ENCODE results near the gene BMP5.

The BMP5 gene

DNA sequence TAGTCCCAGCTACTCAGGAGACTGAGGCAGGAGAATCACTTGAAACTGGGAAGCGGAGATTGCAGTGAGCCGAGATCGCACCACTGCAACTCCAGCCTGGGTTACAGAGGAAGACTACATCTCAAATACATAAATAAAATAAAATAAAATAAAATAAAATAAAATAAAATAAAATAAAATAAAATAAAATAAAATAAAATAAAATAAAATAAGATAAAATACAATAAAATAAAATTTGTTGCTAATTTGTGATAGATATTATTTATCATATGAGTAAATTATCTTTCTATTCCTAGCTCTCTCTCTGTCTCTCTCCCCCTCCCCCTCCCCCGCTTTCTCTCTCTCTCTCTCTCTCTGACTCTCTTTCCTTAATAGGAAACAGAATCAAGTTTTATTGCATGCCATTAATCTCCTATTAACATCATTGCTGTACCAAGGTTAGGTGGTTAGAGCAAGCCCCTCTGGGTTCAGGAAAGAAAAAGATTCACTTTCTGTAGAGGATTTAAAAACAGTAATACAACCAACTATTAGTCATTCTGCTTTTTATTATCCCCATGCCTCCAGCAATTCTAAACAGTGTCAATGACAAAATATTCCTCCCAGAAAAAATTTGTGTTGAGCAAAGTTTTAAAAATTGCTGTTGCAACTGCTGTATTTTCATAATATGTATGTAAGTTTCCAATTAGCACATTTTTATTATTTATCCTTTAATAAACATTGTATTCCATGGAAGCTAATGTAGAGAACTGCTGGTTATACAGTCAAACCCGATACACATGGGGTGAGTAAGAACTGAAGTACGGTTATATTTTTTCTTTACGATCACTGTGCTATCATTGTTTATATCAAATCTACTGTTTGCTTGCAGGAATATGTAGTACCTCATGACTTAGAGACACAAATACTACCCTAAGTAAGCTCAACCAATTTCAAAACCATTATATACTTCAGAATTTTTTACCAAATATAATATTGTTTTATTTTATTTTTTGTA lies 22.1 kb downstream of the BMP5 start:
- H3K9ac ChIP-seq (ENCODE audit: insufficient read length, low read depth), result no peak overlapping the region
- H3K9me3 ChIP-seq (ENCODE audit: insufficient read depth, low read length), result no peaks in the 10 kb centered on the region
- H3K36me3 ChIP-seq (ENCODE audit: insufficient read depth, insufficient read length, low read length), result no peaks in the 10 kb centered on the region
- H3K4me1 ChIP-seq (ENCODE audit: insufficient read depth, insufficient read length), result no peaks in the 10 kb centered on the region
- TF ChIP-seq SUZ12 (IDR thresholded peaks at IDR 0.05; ENCODE audit: extremely low read depth, insufficient read depth, insufficient read length), result no peak
- no peak for TF ChIP-seq YY1 (IDR thresholded peaks at IDR 0.05; ENCODE audit: insufficient read depth, insufficient read length)
- TF ChIP-seq ZNF274 (IDR thresholded peaks at IDR 0.05; ENCODE audit: low read depth, low read length), result no peak
- no peak for DNase-seq (ENCODE audit: low read depth, low spot score)
- no peaks in the 10 kb centered on the region for H3K27me3 ChIP-seq (ENCODE audit: insufficient read depth, insufficient read length)
- H3K4me3 ChIP-seq (ENCODE audit: insufficient read length, low read depth), result no peak overlapping the region

DNA sequence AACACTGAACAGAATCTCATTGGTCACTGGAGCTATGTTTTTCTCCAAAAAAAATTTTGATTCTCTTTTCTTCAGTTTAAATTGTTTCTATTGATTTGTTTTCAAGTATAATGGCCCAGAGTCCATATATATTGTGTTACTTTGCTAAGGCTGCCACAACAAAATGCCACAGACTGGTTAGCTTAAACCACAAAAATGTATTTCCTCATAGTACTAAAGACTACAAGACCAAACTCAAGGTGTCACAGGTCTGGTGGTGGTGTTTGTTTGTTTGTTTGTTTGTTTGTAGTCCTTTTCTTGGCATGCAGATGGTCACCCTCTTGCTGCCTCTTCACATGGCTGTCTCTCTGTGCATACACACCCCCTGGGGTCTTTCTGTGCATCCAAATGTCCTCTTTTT lies 34.0 kb downstream of the BMP5 start:
- no peaks in the 10 kb centered on the region for H3K27me3 ChIP-seq (ENCODE audit: insufficient read depth, insufficient read length)
- no peaks in the 10 kb centered on the region for H3K4me1 ChIP-seq (ENCODE audit: insufficient read depth, insufficient read length)
- H3K4me3 ChIP-seq (ENCODE audit: insufficient read length, low read depth), result no peak overlapping the region
- H3K9me3 ChIP-seq (ENCODE audit: insufficient read depth, low read length), result no peaks in the 10 kb centered on the region
- H3K36me3 ChIP-seq (ENCODE audit: insufficient read depth, insufficient read length, low read length), result no peaks in the 10 kb centered on the region
- no peak for DNase-seq (ENCODE audit: low read depth, low spot score)
- TF ChIP-seq SUZ12 (IDR thresholded peaks at IDR 0.05; ENCODE audit: extremely low read depth, insufficient read depth, insufficient read length) (no peak), YY1 (IDR thresholded peaks at IDR 0.05; ENCODE audit: insufficient read depth, insufficient read length) (no peak), ZNF274 (IDR thresholded peaks at IDR 0.05; ENCODE audit: low read depth, low read length) (no peak)
- H3K9ac ChIP-seq (ENCODE audit: insufficient read length, low read depth), result no peak overlapping the region

DNA sequence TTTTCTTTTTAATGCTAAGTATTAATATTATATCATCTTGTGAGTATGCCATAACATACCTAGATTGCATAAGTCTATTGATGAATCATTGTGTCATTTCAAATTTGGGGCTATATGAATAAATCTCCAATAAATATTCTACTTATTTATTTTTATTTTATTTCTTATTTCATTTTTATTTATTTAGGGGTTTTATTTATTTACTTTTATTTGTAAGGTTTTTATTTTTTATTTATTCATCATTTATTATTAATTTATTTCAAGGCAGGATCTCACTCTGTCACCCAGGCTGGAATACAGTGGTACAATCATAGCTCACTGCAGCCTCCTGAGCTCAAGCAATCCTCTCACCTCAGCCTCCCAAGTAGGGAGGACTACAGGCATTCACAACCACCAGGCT lies 36.3 kb downstream of the BMP5 start:
- DNase-seq (ENCODE audit: low read depth, low spot score), result no peak
- no peaks in the 10 kb centered on the region for H3K27me3 ChIP-seq (ENCODE audit: insufficient read depth, insufficient read length)
- no peaks in the 10 kb centered on the region for H3K36me3 ChIP-seq (ENCODE audit: insufficient read depth, insufficient read length, low read length)
- no peak overlapping the region for H3K4me3 ChIP-seq (ENCODE audit: insufficient read length, low read depth)
- H3K9me3 ChIP-seq (ENCODE audit: insufficient read depth, low read length), result no peaks in the 10 kb centered on the region
- no peak overlapping the region for H3K9ac ChIP-seq (ENCODE audit: insufficient read length, low read depth)
- no peaks in the 10 kb centered on the region for H3K4me1 ChIP-seq (ENCODE audit: insufficient read depth, insufficient read length)
- TF ChIP-seq ZNF274 (IDR thresholded peaks at IDR 0.05; ENCODE audit: low read depth, low read length) (no peak), SUZ12 (IDR thresholded peaks at IDR 0.05; ENCODE audit: extremely low read depth, insufficient read depth, insufficient read length) (no peak), YY1 (IDR thresholded peaks at IDR 0.05; ENCODE audit: insufficient read depth, insufficient read length) (no peak)

DNA sequence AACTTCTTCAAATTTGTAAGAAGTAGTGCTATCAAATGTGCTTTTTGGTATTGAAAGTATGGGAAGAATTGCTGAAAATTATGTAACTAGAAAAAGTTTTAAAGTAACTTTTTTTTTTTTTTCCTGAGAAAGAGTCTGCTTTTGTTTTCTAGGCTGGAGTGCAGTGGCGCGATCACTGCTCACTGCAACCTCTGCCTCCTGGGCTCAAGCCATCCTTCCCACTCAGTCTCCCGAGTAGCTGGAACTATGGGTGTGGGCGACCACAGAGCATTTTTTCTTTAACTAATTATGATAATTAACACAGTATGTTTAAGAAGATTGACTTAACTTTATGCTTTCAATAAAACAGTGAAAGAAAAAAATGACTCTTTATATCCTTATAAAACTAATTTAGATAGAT lies 38.4 kb downstream of the BMP5 start:
- TF ChIP-seq ZNF274 (IDR thresholded peaks at IDR 0.05; ENCODE audit: low read depth, low read length) (no peak), SUZ12 (IDR thresholded peaks at IDR 0.05; ENCODE audit: extremely low read depth, insufficient read depth, insufficient read length) (no peak)

DNA sequence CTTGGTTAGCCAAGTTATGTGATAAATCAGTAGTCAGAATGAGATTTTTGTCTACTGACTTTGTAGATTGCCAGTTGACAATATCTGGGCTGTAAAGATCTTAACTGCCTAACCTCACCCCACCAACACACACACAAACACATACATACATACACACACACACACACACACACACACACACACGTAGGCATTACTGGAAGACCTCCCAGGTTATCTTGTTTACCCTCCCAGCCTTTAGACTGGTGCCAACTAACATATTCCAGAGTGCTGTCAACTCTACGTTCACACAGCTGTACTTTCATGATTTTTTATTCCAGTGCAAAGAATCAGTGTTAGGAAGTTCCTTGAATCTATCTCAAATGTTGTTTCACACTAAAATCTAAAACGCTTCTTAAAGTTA lies 38.9 kb downstream of the BMP5 start:
- no peak overlapping the region for H3K9ac ChIP-seq (ENCODE audit: insufficient read length, low read depth)
- no peaks in the 10 kb centered on the region for H3K4me1 ChIP-seq (ENCODE audit: insufficient read depth, insufficient read length)
- no peak for TF ChIP-seq SUZ12 (IDR thresholded peaks at IDR 0.05; ENCODE audit: extremely low read depth, insufficient read depth, insufficient read length)
- TF ChIP-seq YY1 (IDR thresholded peaks at IDR 0.05; ENCODE audit: insufficient read depth, insufficient read length), result no peak
- no peak for TF ChIP-seq ZNF274 (IDR thresholded peaks at IDR 0.05; ENCODE audit: low read depth, low read length)
- no peak for DNase-seq (ENCODE audit: low read depth, low spot score)
- no peaks in the 10 kb centered on the region for H3K27me3 ChIP-seq (ENCODE audit: insufficient read depth, insufficient read length)
- no peaks in the 10 kb centered on the region for H3K9me3 ChIP-seq (ENCODE audit: insufficient read depth, low read length)
- H3K36me3 ChIP-seq (ENCODE audit: insufficient read depth, insufficient read length, low read length), result no peaks in the 10 kb centered on the region
- no peak overlapping the region for H3K4me3 ChIP-seq (ENCODE audit: insufficient read length, low read depth)

More for the DNA sequence above, 38.4 kb downstream of the BMP5 start:
- no peak overlapping the region for H3K9ac ChIP-seq (ENCODE audit: insufficient read length, low read depth)
- no peak for DNase-seq (ENCODE audit: low read depth, low spot score)
- no peaks in the 10 kb centered on the region for H3K9me3 ChIP-seq (ENCODE audit: insufficient read depth, low read length)
- no peak overlapping the region for H3K4me3 ChIP-seq (ENCODE audit: insufficient read length, low read depth)
- H3K27me3 ChIP-seq (ENCODE audit: insufficient read depth, insufficient read length), result no peaks in the 10 kb centered on the region
- no peaks in the 10 kb centered on the region for H3K4me1 ChIP-seq (ENCODE audit: insufficient read depth, insufficient read length)
- H3K36me3 ChIP-seq (ENCODE audit: insufficient read depth, insufficient read length, low read length), result no peaks in the 10 kb centered on the region

DNA sequence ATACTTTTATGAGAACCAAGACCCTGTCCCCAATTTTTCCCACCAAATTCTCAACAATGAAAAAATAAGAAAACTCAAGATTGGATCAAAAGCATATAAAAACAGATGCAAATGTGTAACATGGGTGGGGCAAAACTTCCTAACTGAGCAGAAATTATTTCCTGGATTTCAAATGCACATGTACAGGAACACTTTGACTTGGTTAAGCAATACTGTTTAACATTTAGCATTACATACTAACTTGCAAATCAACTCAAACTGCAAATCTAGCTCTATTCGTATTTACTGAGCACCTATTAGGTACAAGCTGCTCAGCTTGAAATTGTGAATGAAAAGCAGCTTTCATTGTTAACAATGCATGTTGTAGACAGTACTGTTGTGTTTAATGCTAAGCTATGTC lies 40.2 kb downstream of the BMP5 start:
- no peak for TF ChIP-seq YY1 (IDR thresholded peaks at IDR 0.05; ENCODE audit: insufficient read depth, insufficient read length)
- TF ChIP-seq ZNF274 (IDR thresholded peaks at IDR 0.05; ENCODE audit: low read depth, low read length), result no peak
- no peak for TF ChIP-seq SUZ12 (IDR thresholded peaks at IDR 0.05; ENCODE audit: extremely low read depth, insufficient read depth, insufficient read length)

DNA sequence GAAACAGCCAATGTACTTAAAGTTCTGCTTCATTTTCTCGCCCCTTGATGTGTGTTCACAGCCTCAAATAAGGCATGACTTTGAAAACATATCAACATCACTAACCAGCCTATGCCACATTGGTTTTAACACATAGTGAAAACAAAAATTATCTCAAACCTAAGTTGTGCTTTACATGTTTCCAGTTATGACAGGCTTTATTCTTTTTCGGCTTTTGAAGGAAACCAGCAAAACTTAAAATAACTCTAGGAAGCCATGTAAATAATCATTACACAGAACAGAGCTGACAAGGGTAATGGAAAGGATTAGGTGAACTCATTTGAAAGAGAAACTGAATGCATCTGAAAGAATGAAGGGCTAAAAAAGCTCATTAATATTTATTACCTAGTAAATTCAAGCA lies 42.1 kb downstream of the BMP5 start:
- H3K27me3 ChIP-seq (ENCODE audit: insufficient read depth, insufficient read length), result no peaks in the 10 kb centered on the region
- no peaks in the 10 kb centered on the region for H3K36me3 ChIP-seq (ENCODE audit: insufficient read depth, insufficient read length, low read length)
- TF ChIP-seq ZNF274 (IDR thresholded peaks at IDR 0.05; ENCODE audit: low read depth, low read length), result no peak
- no peak for TF ChIP-seq YY1 (IDR thresholded peaks at IDR 0.05; ENCODE audit: insufficient read depth, insufficient read length)
- no peak for TF ChIP-seq SUZ12 (IDR thresholded peaks at IDR 0.05; ENCODE audit: extremely low read depth, insufficient read depth, insufficient read length)
- no peaks in the 10 kb centered on the region for H3K4me1 ChIP-seq (ENCODE audit: insufficient read depth, insufficient read length)
- no peak for DNase-seq (ENCODE audit: low read depth, low spot score)
- H3K9me3 ChIP-seq (ENCODE audit: insufficient read depth, low read length), result no peaks in the 10 kb centered on the region
- no peak overlapping the region for H3K4me3 ChIP-seq (ENCODE audit: insufficient read length, low read depth)
- no peak overlapping the region for H3K9ac ChIP-seq (ENCODE audit: insufficient read length, low read depth)

More for the DNA sequence above, 40.2 kb downstream of the BMP5 start:
- H3K9me3 ChIP-seq (ENCODE audit: insufficient read depth, low read length), result no peaks in the 10 kb centered on the region
- no peak overlapping the region for H3K4me3 ChIP-seq (ENCODE audit: insufficient read length, low read depth)
- H3K36me3 ChIP-seq (ENCODE audit: insufficient read depth, insufficient read length, low read length), result no peaks in the 10 kb centered on the region
- H3K4me1 ChIP-seq (ENCODE audit: insufficient read depth, insufficient read length), result no peaks in the 10 kb centered on the region
- H3K9ac ChIP-seq (ENCODE audit: insufficient read length, low read depth), result no peak overlapping the region
- DNase-seq (ENCODE audit: low read depth, low spot score), result no peak
- H3K27me3 ChIP-seq (ENCODE audit: insufficient read depth, insufficient read length), result no peaks in the 10 kb centered on the region

Measured in NT2/D1 (cell line).